H4 (cell line): ENCODE measurements around the gene RAB25. TPM values are rescaled to one million over a fixed set of nuclear protein-coding genes. Genes with fewer than 3 reads are reported as not detected.
A peak's percentile ranks its signal among the peaks of the same experiment; 100 is the strongest.
"Not testable (repeated sequence)": the region's sequence is repeated elsewhere in the genome, so short reads cannot be mapped to it uniquely, and the experiment has no call there.

ENCODE experiments used
- DNase-seq: peaks from one replicate; pipeline ENCODE4 v3.0.0-alpha.2; 2015; ENCODE audit warnings: low spot score
- total RNA-seq: library from RNA; depleted of rRNA; stranded (reverse); fragments of >200 nt; shearing (Covaris generic); gene quantifications from 2 replicates; pipeline ENCODE4 v1.2.3, GENCODE V29; 2014; rRNA removed

The RAB25 gene
- total RNA-seq, 1 experiment from 2014 or later: 0.19 TPM

DNA sequence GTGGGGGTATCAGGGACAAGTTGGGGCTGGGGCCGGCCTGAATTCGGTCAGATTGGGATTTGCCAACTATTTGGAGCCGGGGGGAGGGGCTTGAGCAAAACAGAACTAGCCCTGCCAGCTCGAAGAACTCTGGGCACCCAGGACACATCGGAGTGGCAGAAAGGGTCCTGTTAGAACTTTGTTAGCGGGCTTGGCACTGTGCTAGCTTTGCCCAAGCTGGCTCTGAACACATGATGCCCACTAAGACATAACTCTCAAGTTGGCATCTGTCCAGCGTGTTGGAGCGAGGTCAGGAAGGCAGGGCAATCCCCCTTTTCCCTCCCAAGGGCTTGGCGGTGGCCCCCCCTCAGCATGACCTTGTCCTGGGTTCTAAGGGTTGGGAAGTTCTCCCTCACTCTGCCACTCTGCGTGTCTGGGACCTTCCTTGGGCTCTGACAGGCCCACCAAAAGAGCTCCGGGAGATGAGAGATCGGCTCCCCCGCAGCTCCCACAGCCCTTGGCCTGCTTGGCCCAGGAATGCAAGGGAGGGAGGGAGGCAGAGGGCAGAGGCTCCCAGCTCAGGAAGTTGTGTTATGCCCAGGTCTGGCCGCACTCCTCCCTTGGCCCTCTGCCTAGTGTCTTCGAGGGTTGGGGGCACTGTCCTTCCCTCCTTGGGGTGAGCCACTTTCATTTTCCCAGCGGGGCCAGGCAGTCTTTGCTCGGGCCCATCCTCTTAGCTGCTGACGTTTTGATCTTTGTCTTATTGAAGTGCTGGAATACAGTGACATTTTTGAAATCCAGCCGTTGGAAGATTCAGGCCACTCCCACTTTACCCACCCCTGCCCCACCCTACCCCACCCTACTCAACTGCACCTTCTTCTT is 54.8 kb downstream of the RAB25 start:
- peak; percentile 63 for DNase-seq

- not testable (repeated sequence) for DNase-seq
Observed at GRCh38 chr1:156116731-156117130, 55.8 kb downstream of the RAB25 start.

DNA sequence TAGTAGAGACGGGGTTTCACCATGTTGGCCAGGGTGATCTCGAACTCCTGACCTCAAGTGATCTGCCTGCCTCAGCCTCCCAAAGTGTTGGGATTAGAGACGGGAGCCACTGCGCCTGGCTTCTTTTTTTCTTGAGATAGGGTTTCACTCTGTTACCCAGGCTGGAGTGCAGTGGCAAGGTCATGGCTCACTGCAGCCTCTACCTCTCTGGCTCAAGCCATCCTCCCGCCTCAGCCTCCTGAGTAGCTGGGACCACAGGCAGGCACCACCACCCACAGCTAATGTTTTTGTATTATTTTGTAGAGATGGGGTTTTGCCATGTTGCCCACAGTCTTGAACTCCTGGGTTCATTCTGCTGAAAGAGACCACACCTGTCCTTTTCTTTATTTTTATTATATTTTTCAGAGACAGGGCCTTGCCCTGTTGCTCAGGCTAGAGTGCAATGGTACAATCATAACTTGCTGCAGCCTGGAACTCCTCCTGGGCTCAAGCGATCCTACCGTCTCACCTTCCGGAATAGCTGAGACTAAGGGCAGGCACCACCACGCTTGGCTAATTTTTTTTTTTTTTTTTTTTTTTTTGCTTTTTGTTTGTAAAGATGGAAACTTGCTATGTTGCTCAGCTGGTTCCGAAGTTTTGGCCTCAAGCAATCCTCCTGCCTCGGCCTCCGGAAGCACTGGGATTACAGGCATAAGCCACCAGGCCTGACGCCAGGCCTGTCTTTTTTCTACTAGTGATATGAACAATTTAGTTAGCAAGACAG is 56.6 kb downstream of the RAB25 start:
- no peak for DNase-seq

GRCh38 chr1:156118177-156118868 is 57.4 kb downstream of the RAB25 start:
- no peak for DNase-seq

DNA sequence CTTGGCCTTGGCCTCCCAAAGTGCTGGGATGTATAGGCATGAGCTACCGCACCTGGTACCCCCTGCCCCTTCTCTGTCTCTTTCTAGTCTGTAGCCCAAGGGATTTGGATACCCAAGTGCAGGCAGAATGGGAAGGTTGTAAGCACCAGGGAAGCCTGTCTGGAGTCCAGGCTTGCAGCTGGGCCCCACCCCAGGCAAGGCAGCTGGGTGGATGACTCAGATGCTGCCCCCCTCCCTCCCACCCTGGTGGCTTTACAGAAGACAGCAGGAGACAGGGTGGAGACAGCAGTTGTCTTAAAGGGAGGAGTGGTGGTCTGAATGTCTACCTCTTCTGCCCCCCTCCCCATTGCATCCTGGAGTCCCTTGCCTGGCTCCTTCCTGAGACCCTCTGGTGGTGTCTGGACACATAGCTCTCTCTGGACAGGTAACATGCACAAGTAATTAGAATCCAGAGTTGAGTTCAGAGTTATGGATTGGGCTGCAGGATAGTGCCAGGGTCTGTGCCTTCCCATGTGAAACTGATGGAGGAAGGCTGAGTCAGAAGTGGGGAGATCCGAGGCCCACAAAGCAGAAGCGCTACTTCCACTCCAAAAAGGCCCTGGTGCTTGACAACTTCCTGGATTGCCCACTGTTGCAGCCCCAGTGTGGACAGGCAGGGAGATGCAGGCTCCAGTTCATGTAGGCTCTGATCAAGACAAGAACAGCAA is 58.7 kb downstream of the RAB25 start:
- DNase-seq: peak; percentile 55

Other genes starting within 250 kb of the RAB25 start
- 7.1 and 11.0 TPM in 2 replicates for gene GON4L, start 203.9 kb upstream of the RAB25 start, total RNA-seq
- gene SYT11, start 201.6 kb upstream of the RAB25 start, total RNA-seq: 2.9 and 3.4 TPM in 2 replicates
- 45.8 and 46.5 TPM in 2 replicates for gene RIT1, start 149.8 kb upstream of the RAB25 start, total RNA-seq
- gene KHDC4, start 126.7 kb upstream of the RAB25 start, total RNA-seq: 14.9 and 22.3 TPM in 2 replicates
- gene RXFP4, start 119.5 kb upstream of the RAB25 start, total RNA-seq: not detected in 2 replicates
- gene ARHGEF2, start 82.6 kb upstream of the RAB25 start, total RNA-seq: 57.1 and 64.2 TPM in 2 replicates
- gene SSR2, start 40.2 kb upstream of the RAB25 start, total RNA-seq: 874 and 1,103 TPM in 2 replicates
- gene UBQLN4, start 7.4 kb upstream of the RAB25 start, total RNA-seq: 23.0 and 24.4 TPM in 2 replicates
- gene LAMTOR2, start 6.4 kb upstream of the RAB25 start, total RNA-seq: 66.7 and 84.8 TPM in 2 replicates
- 2.8 and 4.5 TPM in 2 replicates for gene MEX3A, start 21.3 kb downstream of the RAB25 start, total RNA-seq
- 257 and 363 TPM in 2 replicates for gene LMNA, start 53.6 kb downstream of the RAB25 start, total RNA-seq
- gene SEMA4A, start 92.4 kb downstream of the RAB25 start, total RNA-seq: 0.15 TPM in 1 of 2 replicates, not detected in the other
- gene SLC25A44, start 132.9 kb downstream of the RAB25 start, total RNA-seq: 17.7 and 17.8 TPM in 2 replicates
- 68.2 and 79.0 TPM in 2 replicates for gene PMF1, start 151.8 kb downstream of the RAB25 start, total RNA-seq
- gene BGLAP, start 181.0 kb downstream of the RAB25 start, total RNA-seq: 0.08 TPM in 1 of 2 replicates, not detected in the other
- gene PAQR6, start 186.9 kb downstream of the RAB25 start, total RNA-seq: 0.50 and 1.0 TPM in 2 replicates
- 39.9 and 45.9 TPM in 2 replicates for gene SMG5, start 221.7 kb downstream of the RAB25 start, total RNA-seq
- 1.4 and 7.3 TPM in 2 replicates for gene TMEM79, start 223.2 kb downstream of the RAB25 start, total RNA-seq
- 81.7 and 84.6 TPM in 2 replicates for gene GLMP, start 234.5 kb downstream of the RAB25 start, total RNA-seq
- not detected in 2 replicates for gene VHLL, start 238.1 kb downstream of the RAB25 start, total RNA-seq